HuH-7 (cell line): ENCODE results near the gene SHH.

Source experiments
- DNase-seq: peaks from one replicate; pipeline ENCODE4 v3.0.0; 2011; ENCODE audit warnings: low spot score

SHH gene

DNA sequence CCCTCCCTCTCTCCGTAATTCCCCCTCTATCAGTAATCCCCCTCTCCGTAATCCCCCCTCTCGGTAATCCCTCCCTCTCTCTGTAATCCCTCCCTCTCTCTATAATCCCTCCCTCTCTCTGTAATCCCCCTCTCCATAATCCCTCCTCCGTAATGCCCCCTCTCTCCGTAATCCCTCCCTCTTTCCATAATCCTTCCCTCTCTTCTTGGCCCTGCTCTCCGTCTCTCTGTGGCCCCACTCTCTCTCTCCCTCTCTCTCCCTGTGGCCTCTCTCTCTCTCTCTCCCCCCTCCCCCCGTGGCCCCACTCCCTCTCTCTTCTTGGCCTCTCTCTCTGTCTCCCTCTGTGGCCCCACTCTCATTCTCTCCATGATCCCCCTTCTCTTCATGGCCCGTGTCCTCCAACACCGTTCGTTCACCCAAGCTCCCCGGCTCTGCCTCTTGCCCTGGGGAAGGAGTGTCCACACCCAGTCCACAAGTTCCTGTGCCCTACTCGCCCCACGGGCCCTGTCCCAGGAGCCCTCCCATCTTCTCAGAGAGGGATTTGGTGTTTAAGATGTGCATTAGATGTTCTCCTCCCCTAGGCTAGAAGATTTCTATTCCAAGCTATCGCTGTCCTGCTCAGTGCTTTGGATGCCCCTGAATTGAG lies 19.8 kb downstream of the SHH start:
- no peak for DNase-seq

DNA sequence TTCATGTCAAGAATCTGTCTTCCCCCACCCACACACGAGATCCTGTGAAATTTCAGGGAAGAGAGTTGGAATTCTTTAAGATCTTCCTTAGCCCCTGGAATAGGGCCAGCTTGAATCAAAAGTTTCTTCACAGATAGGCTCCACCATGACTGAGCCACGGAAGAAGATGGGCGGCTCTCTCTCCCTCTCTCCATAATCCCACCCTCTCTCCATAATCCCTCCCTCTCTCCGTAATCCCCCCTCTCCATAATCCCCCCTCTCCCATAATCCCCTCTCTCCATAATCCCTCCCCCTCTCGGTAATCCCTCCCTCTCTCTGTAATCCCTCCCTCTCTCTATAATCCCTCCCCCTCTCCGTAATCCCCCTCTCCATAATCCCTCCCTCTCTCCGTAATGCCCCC lies 20.4 kb downstream of the SHH start:
- no peak for DNase-seq

DNA sequence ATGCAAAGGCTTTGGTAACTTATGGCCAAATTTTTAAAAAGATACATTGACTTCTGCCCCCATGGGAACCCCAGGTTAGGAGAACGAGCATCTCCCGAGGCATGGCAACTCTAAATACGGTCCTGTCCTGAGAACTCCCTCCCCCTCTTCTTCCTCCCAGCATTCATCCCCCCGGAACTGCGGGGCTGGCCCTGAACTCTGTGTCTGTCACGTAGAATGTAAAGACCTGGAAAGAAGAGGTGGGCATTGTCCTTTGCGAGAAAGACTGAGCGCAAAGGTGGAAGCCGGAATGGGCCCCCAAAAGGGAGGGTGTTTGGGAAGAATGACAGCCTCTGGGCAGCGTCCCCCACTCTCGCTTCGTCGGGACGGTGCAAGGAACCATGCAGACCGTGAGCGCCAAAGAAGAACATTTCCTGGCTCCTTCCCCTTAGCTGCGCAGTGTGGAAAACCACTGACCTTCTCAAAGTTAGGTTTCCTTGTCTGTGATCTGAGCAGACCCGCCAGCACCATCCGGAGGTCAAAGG lies 21.0 kb downstream of the SHH start:
- no peak for DNase-seq

DNA sequence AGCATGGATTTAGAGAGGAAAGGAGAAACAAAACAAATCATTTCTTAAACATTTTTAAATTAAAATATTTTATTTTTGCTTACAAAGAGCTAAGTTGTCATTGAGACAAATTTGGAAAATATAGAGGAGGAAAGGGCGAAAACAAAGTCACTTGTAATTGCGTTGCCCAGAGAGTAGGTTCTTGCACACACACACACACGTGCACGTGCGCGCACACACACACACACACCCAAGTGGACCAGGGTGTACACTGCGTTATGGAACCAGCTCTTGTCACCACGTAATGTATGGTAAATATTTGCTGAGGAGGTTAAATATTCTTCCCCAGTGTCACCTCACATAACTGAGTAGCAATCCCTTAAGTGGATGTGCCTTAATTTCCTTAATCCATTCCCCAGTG lies 21.6 kb downstream of the SHH start:
- DNase-seq: no peak

- no peak for DNase-seq
Observed at GRCh38 chr7:155789001-155789725, 23.1 kb downstream of the SHH start.

DNA sequence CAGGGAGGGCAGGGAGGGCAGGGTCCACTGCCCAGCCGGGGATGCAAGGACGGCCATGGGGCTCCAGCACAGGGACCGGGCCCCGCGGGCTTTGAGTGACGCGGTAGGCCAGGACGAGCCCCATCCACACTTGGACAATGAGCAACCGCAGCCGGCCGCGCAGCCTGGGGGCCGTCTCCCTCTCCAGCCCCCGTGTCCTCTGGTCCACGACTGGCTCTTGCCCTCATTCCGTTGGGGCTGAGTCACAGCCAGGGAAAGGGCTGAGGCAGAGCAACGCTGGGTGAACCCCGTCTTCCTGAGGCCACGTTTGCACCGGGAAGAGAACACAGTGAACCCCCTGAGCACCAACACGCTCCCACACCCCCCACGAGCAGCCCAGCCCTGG lies 23.7 kb downstream of the SHH start:
- no peak for DNase-seq

DNA sequence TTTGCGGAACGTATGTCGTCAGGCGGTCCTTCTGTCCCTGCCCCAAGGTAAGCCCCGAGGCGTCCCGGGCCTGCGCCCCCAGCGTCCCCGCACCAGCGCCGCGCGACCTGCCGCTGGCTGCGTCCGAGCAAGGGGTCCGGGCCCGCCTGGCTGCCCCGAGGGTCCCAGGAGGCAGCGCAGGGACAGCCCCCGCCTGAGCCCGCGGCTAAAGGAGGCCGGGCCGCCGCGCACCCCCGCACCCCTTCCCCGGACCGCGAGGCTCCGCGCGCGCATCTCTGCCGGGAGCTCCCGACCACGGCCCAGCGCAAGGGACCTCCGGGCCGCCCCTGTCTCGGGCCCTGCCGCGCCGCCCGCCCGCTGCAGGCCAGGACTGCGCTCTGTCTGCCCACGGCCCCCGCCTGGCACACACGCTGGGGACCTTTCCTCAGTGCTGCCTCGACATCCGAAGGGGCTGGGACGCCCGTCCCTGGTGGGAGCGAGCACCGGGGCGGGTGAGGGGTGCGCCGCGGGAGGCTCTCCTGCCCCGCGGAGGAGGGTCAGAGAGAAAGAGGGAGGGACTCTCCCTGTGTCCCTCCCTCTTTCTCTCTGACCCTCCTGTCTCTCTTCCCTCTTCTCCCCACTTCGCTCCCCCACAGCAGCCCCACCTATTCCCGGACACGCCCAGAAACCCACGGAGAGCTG lies 25.0 kb downstream of the SHH start:
- peak; percentile 73 for DNase-seq

DNA sequence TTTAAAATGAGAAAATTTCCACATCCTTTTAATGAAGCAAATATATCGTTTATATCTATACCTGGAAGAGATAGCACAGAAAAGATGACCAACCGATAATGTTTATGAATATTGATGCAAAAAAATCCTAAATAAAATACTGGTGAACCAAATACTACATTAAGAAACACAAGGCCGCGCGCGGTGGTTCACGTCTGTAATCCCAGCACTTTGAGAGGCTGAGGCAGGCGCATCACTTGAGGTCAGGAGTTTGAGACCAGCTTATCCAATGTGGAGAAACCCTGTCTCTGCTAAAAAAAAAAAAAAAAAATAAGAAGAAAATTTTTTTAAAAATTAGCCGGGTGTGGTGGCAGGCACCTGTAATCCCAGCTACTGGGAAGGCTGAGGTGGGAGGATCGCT lies 25.8 kb downstream of the SHH start:
- no peak for DNase-seq

- no peak for DNase-seq
Observed at GRCh38 chr7:155785536-155785935, 26.7 kb downstream of the SHH start.

- no peak for DNase-seq
Observed at GRCh38 chr7:155782466-155782865, 29.8 kb downstream of the SHH start.

- no peak for DNase-seq
Observed at GRCh38 chr7:155781433-155781832, 30.8 kb downstream of the SHH start.

GRCh38 chr7:155780884-155781283 lies 31.4 kb downstream of the SHH start:
- DNase-seq: no peak

DNA sequence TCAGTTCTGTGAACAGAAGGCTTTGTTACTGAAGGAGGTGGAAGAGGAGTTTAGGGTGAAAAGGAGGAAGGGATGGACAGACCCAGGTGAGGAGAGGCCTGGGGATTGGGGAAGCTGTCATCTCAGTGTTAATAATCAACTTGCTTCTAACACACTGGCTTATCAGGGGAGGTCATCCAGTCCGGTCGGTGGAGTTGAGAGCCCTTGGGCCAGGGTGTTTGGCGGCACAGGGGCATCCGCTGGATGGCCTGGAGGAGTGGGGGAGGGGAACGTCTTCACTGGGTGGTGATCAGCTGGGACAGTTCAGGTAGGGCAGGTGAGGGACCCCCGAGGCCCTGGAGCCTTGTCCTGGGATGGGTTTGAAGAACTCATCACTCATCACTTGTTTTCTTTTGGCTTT lies 33.9 kb downstream of the SHH start:
- peak; percentile 72 for DNase-seq

DNA sequence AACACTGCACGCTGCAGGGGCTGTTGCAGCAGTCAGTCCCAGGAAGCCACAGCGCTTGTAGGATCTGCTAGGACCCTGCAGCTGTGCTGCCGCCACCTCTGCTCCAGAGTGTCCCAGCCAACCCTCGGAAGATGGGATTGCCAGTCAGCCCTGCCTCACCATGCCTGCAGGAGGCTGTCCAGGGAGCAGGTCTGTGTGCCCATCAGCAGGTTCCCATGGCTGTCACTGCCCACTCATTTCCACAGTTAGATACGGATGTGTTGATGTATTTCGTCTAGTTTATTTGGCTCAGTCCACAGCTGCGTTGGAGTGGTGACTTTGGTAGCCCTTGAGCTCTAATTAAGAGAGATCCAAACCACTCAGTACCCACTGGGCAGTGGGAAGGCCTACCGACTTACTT lies 35.7 kb downstream of the SHH start:
- no peak for DNase-seq

DNA sequence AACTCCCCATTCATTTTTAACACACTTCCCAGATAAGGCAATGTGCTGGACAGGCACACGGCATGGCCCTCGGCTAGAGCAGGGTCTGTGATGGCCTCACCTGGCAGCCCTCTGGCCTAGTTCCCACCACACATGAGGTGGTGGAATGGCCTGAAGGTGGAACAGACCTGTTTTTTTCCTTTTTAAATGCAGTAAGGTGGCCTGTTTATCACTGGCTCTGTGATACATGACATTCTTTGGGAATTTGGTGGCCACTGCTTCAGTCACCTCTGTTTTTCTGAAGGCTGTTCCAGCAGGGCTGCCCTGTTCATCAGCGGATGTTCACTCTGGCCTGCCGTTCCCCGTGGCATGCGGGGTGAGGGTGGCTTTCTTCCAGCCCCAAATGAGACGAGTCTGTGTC lies 36.6 kb downstream of the SHH start:
- DNase-seq: no peak

GRCh38 chr7:155774947-155775346 lies 37.3 kb downstream of the SHH start:
- DNase-seq: no peak

DNA sequence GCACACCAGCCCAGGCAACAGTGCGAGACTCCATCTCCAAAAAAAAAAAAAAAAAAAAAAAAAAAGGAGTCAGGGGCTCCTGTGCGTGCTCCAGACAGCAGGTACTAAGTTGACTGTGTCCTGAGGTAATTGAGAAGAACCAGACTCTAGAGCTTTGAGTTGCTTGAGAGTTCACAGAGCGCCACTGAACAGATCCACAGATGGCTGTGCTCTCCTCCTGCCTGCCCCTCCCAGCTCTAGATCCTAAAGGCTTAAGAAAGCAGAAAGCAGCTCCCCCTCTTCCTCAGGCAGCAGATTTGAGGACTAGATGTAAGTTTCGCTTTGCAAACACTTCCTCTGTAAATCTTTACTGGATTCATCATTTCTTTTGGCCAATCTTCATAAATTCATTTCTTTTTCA lies 38.7 kb downstream of the SHH start:
- DNase-seq: no peak

DNA sequence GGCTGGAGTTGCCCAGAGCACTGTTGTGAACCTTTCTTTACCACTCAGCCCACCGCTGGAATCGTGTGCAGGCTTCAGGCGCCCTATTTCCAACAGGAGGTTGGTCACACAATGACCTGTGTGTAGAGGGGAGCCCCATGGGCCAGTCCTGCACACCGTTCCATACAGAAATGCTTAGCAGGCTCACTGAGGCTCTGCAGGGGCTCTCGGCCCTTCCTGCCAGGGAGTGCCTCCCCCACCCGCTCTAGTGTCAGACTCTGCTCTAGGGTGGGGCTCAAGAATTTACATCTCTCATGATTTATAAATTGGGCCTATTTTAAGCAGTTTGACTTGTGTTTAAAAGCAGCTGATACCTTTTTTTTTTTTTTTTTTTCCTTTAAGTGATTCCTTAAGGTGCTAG lies 42.0 kb downstream of the SHH start:
- no peak for DNase-seq

- no peak for DNase-seq
Observed at GRCh38 chr7:155769701-155770100, 42.6 kb downstream of the SHH start.

GRCh38 chr7:155766966-155767916 lies 45.0 kb downstream of the SHH start:
- no peak for DNase-seq

DNA sequence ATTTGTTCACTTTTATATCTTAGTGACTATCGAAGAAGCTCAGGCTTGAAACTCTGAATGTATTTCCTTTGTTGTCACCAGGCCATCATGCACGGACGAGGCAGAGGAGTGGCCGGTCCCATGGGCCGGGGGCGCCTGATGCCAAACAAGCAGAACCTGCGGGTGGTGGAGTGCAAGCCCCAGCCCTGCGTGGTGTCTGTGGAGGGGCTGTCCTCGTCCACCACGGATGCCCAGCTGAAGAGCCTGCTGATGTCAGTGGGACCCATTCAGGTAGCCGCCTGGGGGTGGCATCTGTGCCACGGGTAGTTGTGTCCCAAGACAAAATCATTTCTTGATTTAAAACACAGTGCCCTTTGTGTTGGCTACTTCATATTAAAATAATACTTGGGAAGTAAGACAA lies 45.9 kb downstream of the SHH start:
- no peak for DNase-seq

- DNase-seq: no peak
Observed at GRCh38 chr7:155765458-155765857, 46.8 kb downstream of the SHH start.
